ENCODE measurements around the gene GPR39.

The GPR39 gene

DNA sequence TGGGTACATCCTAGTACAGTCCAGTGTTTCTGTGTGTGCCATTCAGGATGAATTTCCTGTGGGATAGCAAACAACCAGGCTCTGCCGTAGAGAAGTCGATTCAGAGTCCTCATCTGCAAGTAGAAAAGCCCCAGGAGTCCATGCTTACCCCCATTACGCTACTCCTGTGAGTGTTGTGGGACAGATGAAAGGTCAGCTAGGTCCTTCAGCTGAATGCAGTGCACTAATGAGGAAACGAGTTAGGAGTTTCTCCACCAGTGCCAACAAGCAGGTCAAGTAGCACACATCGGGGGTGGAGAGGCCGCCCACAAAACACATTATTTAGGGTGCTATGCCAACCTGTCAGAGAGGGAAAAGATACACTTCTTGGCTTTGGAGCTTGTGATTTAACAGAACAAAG lies 2.5 kb upstream of the GPR39 start:
- no peak for DNase-seq (ENCODE audit: low spot score)

DNA sequence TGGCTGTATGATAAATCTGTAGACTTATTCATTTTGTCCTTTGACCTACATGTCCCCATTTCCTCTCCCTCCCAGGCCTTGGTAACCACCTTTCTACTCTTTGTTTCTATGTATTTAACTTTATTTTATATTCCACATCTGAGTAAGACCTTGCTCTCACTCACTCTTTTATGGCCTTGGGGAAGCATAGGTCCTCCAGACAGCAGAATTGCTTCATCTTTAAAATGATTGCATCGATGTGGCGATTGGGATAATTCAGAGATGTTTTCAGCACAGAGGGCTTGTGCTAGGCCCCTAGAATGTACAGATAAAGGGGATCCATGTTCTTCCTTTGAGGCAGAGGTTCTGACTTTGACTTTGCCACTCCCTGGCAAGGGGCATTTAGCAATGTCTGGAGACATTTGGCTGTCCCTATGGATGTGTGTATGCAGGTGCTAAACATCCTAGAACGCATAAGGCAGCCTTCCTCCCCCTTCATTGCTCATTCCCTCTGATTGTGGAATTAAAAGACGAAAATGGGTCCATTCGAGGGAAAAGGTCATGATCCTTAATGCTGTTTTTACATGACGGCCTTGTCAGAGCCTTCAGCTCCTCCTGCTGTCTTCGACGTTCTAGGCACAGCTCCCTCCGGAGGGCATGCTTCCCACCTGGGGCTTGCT lies 1.2 kb upstream of the GPR39 start:
- no peak for DNase-seq (ENCODE audit: low spot score)

DNA sequence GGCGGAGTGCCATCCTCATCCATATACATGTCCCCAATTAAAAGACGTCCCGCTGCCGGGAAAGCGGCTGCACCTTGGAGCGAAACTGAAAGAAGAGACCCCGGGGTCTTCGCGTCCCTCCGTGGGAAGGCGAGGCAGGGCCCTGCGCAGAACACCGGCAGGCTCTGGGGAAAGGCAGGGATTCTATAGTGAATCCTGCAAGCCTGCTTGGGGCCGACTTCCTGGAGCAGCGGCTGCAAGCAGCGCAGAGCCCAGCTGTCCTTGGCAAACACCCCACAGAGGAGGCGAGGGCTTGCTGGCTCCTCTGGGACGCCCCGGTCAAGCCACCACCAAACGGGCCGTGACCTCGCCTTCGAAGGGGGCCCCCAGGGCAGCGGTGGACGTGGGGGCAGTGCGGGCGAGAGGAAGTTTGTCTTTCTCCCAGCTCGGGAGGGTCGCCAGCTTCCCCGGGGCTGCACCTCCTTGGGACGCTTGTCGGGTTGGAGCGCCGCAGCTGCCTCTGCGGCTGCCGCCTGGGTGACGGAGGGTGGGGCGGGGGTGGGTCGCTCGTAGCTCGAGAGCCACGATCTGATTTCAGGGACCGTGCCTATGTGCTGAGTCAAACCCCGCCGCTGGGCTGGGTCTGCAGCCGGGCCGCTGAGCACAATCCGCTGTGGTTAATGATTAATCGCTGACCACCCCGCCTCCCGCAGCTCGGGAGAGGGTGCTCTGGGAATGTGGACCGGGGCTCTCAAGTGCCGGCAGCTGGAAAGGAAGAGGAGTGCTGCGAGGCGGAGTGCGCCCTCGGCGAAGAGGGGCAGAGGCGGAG lies 486 bp upstream of the GPR39 start:
- DNase-seq (ENCODE audit: low spot score) = no peak

DNA sequence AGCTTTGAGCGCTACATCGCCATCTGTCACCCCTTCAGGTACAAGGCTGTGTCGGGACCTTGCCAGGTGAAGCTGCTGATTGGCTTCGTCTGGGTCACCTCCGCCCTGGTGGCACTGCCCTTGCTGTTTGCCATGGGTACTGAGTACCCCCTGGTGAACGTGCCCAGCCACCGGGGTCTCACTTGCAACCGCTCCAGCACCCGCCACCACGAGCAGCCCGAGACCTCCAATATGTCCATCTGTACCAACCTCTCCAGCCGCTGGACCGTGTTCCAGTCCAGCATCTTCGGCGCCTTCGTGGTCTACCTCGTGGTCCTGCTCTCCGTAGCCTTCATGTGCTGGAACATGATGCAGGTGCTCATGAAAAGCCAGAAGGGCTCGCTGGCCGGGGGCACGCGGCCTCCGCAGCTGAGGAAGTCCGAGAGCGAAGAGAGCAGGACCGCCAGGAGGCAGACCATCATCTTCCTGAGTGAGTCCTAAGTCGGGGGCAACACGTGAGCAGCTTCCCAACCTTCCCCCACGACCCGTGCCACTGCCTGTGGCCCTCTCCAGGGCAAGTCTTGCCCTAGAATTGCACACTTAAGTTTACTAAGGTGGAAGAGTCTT lies 928 bp downstream of the GPR39 start:
- DNase-seq (ENCODE audit: low spot score) = no peak

DNA sequence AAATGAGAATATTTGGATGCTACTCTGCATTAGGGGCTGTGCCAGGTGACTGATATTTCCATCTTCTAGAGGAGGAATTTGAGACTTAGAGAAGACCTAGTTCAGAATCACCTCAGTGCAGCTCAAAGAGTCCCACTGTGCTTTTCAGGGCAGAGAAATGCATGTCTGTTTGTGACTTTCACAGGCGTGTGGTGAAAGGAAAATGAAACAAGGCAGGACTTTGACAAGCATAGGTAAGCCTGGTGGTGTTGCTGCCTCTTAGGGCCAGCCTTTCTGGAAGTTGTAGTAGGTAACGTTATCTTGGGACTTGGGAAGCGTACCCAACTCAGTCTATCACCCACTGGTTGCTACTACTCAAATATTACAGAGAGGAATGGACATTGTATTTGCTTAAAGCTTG lies 2.6 kb downstream of the GPR39 start:
- DNase-seq (ENCODE audit: low spot score) = no peak

DNA sequence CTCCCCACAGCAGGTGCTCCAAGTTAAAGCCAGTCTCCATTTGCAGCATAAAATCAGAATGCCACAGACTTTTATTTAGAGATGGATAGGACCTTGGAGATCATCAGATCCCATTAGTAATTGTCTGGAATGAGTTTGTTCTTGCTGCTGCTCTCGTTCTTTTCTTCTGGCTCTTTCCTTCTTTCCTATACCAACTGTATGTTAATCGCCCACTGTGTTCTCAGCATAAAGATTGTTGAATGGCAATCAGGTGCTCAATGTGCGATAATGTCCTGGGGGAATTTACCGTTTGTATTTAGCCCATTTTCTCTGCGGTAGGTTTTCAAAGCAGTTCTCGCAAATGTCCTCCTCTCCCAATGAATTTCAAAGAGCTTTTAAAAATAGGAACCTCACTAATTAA lies 3.3 kb downstream of the GPR39 start:
- no peak for DNase-seq (ENCODE audit: low spot score)

DNA sequence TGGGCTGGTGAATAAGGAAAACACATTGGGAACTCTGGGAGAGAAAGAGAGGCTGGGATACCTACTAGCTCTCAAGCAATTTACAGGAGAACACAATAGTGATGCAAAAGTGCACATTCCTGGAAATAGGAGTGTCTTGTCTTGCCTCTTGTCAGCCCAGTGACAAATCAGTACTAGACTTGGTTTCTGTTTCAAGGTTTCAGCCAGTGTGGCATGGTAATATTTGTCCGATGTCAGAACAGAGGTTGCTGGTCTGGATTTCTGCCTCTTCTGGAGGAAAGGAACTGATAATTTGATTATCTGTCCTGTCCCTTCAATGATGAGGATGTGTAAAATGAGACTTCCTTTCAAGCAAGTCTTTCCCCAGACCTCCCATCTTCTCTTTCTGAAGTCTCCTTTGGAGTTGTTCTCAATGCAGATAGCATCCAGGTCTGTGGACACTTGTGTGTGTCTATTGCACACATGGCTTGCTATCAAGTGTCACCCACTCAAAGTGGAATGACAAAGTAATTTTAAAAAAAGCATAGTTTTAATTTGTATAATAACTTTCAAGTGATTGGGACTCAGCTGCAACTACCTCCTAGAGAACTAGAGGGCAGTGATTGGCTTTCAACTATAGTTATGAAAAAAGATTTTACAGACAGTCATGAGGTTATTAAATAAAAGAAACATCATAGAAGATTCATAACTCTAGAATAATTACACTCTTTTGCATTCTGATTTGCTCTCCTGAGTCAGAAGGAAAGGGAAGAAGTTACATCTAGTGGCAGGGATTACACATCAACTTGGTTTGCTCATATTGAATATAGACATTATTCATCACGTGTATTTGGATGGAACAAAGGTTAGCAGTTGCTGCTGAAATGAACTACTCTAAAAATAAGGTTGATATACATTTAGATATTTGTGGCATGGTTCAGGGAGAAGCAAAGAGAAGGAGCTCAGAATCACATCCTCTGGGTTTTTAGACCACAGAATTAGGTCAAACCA lies 4.5 kb downstream of the GPR39 start:
- no peak for DNase-seq (ENCODE audit: low spot score)

DNA sequence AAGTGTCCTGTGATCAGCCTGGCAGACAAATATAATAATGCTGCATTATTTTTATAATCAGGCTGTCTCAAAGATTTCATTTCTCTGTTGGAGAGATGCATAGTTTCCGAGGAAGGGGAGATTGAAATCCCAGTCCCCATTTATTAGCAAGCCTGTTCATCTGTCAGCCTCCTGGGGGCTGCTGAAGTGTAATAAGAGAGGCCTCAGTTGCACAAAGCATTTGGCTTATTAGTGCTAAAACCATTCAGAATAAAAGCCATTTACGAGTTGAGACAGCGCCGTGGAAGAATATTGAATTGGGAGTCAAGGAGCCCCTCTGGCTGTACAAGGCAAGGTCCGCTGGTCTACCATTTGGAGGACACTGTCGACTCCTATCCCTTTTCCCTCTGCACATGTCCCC lies 6.1 kb downstream of the GPR39 start:
- DNase-seq (ENCODE audit: low spot score) = no peak

DNA sequence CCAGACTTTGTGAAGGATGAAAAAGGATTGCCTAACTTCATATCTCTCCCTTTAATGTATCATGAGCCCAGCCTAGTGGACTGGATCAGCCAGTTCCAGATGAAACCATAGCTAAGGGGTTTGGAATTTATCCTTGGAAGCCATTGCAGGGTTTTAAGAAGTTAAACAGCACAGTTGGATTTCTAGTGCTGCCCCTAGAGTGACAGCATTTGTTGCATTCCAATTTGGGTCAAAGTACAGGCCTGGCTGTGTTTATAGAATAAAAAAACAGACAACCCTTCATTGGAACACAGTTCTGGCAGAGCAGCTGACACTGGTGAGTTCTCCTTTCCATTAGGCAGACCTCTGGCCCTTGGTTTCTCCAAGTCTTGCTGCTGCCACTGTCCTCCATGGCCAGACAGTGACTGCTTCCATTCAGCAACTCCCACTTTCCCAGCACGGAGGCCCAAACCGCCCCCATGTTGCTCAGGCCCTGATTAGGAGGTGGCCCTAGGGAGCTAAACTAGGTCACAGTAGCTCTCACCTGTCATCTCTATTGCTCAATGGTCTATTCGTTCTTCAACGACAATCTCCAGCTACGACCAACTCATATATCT lies 8.0 kb downstream of the GPR39 start:
- no peak for DNase-seq (ENCODE audit: low spot score)

DNA sequence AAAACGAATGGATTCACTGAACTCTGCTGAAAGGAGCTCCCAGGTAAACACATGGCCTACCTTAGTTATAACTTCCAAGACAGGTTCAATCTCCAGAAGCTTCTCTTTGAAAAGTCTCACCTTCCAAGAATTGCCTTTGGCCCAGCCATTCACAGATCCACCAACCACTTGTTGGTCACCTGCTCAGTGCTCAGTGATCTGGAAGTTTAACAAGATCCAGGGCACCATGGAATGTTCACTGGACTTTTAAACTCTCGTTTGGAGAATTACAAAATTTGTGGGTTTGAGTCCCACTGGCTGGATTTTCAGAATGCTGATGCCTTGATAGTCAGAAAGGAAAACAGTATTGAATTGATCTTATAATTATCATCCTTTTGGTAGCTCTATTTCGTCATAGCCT lies 9.4 kb downstream of the GPR39 start:
- no peak for DNase-seq (ENCODE audit: low spot score)

DNA sequence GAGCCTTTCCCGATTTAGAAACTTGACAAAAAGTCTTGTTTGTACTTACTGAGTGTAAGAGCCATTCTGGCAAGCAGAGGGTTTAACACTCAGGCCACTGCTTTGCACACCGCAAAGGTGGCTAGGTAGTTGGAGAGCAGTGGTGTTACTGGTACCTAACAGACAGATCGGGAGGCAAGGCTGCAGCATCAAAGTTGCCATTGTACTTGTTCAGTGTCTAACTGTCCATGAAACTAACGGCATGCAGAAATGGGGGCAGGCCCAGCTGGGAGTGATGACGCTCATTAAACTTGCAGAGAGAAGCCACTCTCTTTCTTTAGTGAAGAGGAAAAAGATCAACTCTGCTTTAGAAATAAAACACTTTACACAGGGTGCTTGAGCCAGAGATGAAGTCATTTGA lies 10.1 kb downstream of the GPR39 start:
- DNase-seq (ENCODE audit: low spot score) = no peak

DNA sequence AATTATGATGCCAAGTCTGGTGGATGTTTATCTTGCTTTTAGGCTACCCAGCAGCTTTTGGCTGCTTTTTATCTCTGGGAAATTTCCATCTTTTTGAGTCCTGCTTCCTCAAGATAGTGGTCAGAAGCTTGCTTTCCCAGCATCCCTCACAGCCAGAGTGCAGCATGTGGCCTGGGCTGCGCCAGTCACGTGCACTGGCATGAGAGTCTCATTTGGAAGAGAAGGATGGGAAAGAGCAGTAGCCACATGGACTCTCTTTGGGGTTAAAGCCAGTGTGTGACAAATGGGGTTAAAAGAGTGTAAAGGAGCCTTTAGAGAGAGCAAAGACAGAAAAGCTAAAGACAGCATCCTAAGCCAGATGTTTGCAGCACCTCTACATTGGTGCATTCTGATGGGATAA lies 12.7 kb downstream of the GPR39 start:
- no peak for DNase-seq (ENCODE audit: low spot score)

DNA sequence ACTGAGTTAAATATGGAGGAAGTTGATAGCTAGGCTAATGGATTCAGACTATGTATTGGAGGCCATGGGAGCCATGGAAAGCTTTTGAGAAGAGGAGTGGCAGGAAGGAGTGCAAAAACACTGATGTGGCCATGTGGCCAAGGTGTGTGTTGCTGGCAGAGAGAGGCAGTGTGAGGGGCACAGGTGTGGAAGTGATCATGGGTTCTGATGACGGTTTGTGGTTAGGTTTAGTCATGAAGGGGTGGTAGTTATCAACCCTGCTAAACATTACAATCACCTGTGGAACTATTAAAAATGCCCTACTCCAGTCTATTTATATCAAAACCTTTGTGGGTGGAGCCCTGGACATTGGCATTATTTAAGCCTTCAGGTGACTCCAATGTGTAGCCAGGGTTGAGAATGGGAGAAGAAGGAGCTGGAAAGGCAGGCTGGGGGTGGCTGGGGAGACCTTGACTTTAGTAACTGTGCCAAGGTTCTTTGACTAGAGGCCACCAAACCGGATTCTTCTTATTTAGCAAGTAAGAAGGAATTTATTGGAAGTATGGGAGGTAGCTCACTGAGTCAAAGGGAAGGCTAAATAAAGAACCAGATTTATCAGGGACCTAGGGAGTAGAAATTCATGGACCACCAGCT lies 13.5 kb downstream of the GPR39 start:
- DNase-seq (ENCODE audit: low spot score) = no peak

DNA sequence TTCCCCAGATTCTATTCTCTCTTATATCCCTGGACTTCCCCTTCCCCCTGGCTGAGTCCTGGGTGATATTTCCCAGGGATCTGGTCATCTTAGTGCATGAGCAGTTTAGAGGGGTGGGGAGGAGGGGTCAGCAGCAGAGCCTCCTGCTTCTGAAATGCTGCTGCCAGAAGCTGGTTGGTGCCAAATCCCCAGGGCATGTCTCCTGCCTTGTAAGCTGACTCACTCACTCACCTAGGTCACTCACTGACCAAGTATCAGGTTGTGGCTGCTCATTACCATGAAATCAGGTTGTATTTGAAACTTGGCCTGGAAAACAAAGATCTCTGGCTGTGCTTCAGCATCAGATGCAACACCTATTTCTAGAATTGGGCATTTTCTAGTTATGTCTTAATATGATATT lies 14.3 kb downstream of the GPR39 start:
- no peak for DNase-seq (ENCODE audit: low spot score)

DNA sequence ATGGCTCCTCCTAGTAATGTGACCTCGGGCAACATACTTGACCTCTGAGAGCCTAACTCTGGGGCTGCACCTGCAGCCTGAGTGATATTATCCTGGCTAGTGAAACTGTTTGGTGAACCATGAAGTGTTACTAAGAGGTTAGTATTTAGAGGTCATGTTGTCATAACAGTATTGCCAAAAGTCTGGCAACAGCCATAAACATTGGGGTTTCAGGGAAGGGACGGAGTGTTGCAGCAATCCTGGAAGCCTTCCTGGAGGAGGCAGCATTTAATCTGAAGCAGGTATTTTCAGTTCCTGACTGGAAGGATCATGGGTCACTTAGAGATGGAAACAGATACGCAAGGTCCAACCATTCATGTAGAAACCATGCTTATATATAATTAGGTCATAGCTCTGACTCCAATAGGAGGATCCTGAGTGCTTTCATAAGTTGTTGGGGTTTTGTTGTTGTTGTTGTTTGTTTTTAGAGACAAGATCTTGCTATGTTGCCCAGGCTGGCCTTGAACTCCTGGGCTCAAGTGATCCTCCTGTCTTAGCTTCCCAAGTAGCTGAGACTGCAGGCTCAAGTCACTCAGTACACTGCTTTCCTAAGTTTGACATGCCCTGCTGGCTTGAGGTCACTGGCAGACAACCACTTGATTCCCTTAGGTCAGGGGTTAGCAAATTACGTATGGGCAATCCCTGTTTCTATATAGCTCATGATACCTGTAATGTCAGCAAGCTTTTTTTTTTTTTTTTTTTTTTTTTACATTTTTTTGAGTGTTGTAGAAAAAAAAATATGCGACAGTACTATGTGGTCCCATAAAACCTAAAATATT lies 21.5 kb downstream of the GPR39 start:
- no peak for DNase-seq (ENCODE audit: low spot score)

DNA sequence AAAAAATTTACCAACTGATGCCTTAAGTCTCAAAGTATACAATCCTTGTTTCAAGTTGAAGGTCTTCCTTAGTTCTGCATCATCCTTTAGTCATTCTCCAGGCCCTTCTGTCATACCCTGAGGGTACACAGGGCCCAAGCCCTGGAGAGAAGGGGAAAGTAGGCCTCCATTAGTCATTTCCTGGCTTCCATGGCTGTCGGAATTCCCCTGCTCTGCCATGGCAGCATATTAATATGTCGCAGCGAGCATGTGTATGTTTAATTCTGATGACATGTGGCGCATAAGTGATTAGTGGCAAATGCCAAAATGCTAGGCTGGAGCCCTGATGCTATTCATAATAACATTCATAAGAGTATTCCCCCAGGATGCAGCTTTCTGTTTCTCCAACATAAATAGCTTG lies 22.1 kb downstream of the GPR39 start:
- DNase-seq (ENCODE audit: low spot score) = no peak

DNA sequence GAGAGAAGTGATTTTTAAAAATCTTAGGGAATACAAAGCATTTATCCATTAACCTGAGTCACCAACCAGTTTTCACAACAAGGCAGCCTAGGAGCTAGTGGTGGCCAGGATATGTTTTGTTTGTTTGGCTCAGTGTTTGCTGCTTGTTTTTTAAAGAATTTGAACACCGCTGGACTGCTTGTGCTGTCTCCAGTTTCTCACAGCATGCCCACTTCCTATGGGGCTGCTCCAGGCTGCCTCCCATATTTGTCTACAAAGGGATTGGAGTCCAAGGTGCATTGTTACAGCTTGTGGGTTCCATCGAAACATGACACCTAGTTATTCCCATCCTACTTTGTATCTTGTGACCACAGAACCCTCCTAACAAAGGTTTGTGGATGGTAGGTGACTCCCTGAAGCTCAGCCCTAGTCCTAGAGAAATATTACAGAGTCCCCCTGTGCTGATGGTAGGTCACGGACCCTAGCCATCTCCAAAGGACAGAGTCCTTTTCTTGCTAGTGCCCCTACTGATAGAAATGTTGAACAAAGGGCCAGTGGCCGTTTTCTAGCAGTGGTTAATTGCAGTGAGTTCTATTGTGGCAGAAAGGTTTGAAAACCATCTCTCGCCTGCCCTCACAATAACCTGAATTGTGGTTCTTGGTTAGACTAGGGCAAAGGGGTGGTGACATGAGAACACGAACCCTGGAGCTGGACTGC lies 23.2 kb downstream of the GPR39 start:
- no peak for DNase-seq (ENCODE audit: low spot score)

DNA sequence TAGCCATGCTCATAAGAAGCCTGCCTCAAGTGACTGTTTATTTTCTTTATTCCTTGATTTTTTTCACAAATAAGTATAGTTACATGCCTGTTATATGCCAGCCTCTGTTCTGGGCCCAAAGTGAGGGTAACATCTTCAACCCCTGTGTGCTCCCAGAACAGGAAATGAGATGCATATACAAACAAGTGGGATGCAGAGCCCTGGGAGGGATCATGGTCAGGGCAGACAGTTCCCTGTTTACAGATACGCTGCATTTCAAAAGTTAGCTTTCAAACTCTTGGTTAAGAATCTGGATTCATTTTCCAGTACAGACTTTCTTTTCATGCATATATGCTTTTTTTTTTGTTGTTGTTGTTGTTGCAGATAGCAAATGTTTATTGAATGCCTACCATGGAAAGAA lies 24.4 kb downstream of the GPR39 start:
- no peak for DNase-seq (ENCODE audit: low spot score)

DNA sequence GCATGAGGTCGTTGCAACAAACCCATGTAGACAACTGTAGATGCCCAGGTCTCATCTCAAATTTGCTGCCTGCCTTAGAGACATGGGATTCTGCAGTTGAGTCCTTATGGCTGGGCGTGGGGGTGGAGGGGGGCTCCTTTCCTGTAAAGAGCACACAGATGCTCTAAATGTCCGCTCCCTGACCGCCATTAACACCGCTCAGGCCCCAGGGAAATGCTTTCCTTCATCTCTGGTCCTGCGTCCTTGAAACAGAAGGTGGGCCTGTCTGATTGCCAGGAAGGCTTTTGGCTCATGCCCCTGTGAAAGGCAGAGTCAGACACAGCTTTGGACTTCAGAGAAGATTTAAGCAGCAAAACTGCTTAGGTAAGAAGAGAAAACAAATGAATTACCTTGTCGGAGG lies 25.7 kb downstream of the GPR39 start:
- no peak for DNase-seq (ENCODE audit: low spot score)

DNA sequence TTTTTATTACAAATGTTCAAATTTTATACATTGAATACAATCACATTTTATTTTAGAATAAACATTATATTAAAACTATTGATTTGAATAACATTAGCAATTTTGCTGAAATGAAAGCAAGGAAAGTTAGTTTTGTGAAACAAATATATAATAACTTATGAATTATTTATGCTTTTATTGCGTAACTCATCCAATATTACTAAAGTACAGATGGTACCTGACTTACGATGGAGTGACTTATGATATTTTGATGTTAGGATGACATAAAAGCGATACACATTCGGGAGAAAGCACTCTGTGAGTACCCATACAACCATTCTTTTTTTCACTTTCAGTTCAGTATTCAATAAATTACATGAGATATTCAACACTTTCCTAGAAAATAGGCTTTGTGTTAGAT lies 26.5 kb downstream of the GPR39 start:
- no peak for DNase-seq (ENCODE audit: low spot score)

Data from cerebellar cortex (tissue), 1 donor.